GM13977 (cell line): Measurements from ENCODE around the gene COPS6.

Experiments
- DNase-seq: peaks from one replicate; pipeline ENCODE4 v3.0.0; 2012; ENCODE audit warnings: low spot score
- in situ Hi-C: fragments of 300-500 bp; cut with MboI; formaldehyde crosslinking; loops from one replicate; pipeline ENCODE4 v1.12.0; 2022; ENCODE audit warnings: low sequenced_read_pairs, low pct_unique_long_range_greater_than_20kb, mixed read lengths, inconsistent platforms; ENCODE audit not compliant: unreplicated experiment
- TF ChIP-seq, protein P1 (sequence below): IDR thresholded peaks from 2 replicates; pipeline ENCODE4 v1.5.1; 2012; ENCODE audit warnings: mild to moderate bottlenecking, control low read depth; ENCODE audit not compliant: insufficient read depth; ENCODE audit errors: extremely low read depth, missing control alignments

Gene COPS6

DNA sequence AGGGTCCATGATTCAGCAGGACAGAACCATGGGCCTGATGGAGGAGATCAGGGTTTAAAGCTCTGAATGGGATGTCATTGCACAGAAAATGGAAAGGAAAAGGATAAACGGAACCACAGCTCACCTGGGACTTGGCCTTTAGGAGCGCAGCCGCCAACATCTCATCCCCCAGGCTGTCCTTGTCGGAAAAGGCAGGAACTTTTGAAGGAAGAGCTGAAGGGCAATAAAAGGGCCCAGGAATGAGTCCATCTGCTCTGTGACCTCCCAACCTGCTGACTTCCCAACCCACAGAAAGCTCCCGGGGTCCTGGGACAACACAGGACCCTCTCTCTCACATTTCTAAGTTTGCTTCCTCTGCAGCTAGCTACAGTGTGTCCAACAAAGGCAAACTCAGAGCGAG lies 13.4 kb upstream of the COPS6 start:
- in situ Hi-C loops, result loop anchor here (10.0 kb wide), 1 partner anchor 81 kb away; no protein-coding TSS in a partner anchor
- TF ChIP-seq, protein P1, sequence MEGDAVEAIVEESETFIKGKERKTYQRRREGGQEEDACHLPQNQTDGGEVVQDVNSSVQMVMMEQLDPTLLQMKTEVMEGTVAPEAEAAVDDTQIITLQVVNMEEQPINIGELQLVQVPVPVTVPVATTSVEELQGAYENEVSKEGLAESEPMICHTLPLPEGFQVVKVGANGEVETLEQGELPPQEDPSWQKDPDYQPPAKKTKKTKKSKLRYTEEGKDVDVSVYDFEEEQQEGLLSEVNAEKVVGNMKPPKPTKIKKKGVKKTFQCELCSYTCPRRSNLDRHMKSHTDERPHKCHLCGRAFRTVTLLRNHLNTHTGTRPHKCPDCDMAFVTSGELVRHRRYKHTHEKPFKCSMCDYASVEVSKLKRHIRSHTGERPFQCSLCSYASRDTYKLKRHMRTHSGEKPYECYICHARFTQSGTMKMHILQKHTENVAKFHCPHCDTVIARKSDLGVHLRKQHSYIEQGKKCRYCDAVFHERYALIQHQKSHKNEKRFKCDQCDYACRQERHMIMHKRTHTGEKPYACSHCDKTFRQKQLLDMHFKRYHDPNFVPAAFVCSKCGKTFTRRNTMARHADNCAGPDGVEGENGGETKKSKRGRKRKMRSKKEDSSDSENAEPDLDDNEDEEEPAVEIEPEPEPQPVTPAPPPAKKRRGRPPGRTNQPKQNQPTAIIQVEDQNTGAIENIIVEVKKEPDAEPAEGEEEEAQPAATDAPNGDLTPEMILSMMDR, result no peak
- DNase-seq, result no peak

- in situ Hi-C loops, result loop anchor here (10.0 kb wide), 1 partner anchor 82 kb away; no protein-coding TSS in a partner anchor
- TF ChIP-seq, protein P1, result no peak
- no peak for DNase-seq
Observed at GRCh38 chr7:100077205-100077604, 11.6 kb upstream of the COPS6 start.

DNA sequence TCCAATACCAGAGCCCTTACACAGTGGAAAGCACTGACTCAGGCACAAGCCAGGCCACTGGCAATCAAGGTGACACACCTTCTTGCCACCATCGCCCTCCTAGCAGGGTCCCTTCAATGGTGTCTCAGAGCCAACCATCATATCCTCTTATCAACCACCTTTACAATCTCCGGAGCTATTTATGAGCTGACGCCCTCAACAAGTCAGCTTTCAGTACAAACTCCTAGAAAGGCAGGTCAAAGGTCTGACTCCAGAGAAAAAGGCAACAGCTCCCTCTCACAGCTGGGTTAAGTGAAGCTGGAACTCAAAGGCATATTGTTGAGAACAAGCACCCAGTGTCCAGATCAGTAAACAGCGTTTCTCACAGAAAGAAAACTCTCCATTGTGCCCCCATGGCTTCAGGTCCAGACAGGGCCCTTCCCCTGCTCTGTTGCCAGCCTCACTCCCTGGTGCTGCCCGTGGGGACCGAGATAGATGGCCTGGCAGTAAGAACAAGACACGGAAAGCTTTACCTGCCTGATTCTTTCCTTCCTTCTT lies 9.7 kb upstream of the COPS6 start:
- no peak for DNase-seq
- TF ChIP-seq, protein P1, result no peak
- in situ Hi-C loops, result loop anchor here (10.0 kb wide), 1 partner anchor 84 kb away; no protein-coding TSS in a partner anchor

DNA sequence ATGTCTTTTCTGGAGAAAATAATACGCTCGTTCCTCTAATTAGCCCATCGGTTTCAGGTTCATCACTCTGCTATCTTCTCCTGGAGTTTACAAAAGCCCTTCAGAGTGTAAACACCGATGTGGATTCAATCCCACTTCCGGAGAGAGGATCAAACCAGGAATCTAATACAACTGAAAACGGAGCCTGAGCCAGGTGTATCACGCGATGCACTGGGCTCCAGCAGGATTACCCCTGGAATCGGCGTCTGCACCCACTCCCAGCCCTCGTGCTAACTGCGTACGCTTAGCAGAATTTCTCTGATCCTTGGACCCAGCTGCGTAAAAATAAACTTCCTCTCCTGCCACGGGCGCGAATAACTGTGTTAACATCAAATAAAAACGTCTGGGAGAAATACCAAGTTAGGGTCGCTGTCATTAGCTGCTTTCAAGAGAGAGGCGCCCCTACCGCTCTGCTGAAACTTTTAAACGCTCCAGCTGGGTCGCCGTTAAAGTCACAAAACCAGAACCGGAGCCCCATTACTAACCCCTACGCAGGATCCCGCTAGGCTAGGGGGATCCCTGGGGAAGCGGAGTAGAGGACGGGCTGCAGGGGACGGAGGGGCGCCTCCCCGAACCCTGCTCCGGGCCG lies 7.7 kb upstream of the COPS6 start:
- TF ChIP-seq, protein P1, result no peak
- in situ Hi-C loops, result no loop called here
- DNase-seq, result no peak

- TF ChIP-seq, protein P1, result peak; percentile 96
- DNase-seq, result peak; percentile 96
- in situ Hi-C loops, result no loop called here
Observed at GRCh38 chr7:100081535-100082102, 7.2 kb upstream of the COPS6 start, which contains the start of gene ZNF3. ZNF3 (minus strand) TSS chr7:100081723; CDS start chr7:100077357, 4,366 bp downstream.

DNA sequence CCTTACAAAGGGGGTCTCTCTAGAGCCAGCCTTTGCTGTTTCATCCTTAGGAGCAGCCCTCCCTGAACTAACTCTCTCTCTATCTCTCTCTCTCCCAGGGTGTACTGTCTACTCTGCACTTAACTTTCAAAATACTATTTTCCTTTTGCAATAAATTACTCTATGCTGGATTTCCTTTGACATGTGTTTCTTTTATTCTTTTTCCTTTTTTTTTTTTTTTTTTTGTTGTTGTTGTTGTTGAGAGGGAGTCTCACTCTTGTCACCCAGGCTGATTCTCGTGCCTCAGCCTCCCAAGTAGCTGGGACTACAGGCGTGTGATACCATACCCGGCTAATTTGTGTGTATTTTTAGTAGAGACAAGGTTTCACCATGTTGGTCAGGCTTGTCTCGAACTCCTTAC lies 5.8 kb upstream of the COPS6 start:
- DNase-seq, result no peak
- in situ Hi-C loops, result no loop called here
- TF ChIP-seq, protein P1, result no peak
